HG02884 (cell line): ENCODE data around the gene CD274.
"Not testable (repeated sequence)": the region's sequence is repeated elsewhere in the genome, so short reads cannot be mapped to it uniquely, and the experiment has no call there.

Experiments used
- ATAC-seq: cut with Tn5 transposase; IDR thresholded peaks from one replicate; pipeline ENCODE4 v1.9.1; 2021; ENCODE audit warnings: mild to moderate bottlenecking, moderate library complexity; ENCODE audit not compliant: unreplicated experiment

The CD274 gene

GRCh38 chr9:5493679-5494511 lies 43.6 kb downstream of the CD274 start:
- ATAC-seq, result peak; percentile 81

- ATAC-seq, result not testable (repeated sequence)
Measured at GRCh38 chr9:5494765-5495164, 44.4 kb downstream of the CD274 start.

GRCh38 chr9:5499157-5499556 lies 48.8 kb downstream of the CD274 start:
- ATAC-seq, result no peak

GRCh38 chr9:5499889-5500398 lies 49.6 kb downstream of the CD274 start:
- ATAC-seq, result no peak

GRCh38 chr9:5500441-5501235 lies 50.3 kb downstream of the CD274 start:
- no peak for ATAC-seq

- ATAC-seq, result no peak
Measured at GRCh38 chr9:5502553-5502952, 52.2 kb downstream of the CD274 start.

GRCh38 chr9:5509573-5509972 lies 59.2 kb downstream of the CD274 start:
- no peak for ATAC-seq

- ATAC-seq, result peak; percentile 75
Measured at GRCh38 chr9:5510360-5510931, 60.1 kb downstream of the CD274 start, which contains the start of gene PDCD1LG2. PDCD1LG2 (plus strand) TSS chr9:5510531; CDS start chr9:5522547, 12,016 bp downstream.

- no peak for ATAC-seq
Measured at GRCh38 chr9:5510989-5511388, 60.6 kb downstream of the CD274 start.

GRCh38 chr9:5511476-5511875 lies 61.1 kb downstream of the CD274 start:
- ATAC-seq, result no peak

GRCh38 chr9:5511935-5512580 lies 61.7 kb downstream of the CD274 start:
- no peak for ATAC-seq

GRCh38 chr9:5512658-5513452 lies 62.5 kb downstream of the CD274 start:
- ATAC-seq, result no peak

- no peak for ATAC-seq
Measured at GRCh38 chr9:5513966-5514616, 63.7 kb downstream of the CD274 start.

- no peak for ATAC-seq
Measured at GRCh38 chr9:5514617-5515260, 64.4 kb downstream of the CD274 start.

- no peak for ATAC-seq
Measured at GRCh38 chr9:5515261-5515650, 64.9 kb downstream of the CD274 start.

GRCh38 chr9:5516453-5517220 lies 66.3 kb downstream of the CD274 start:
- ATAC-seq, result no peak

GRCh38 chr9:5518171-5518936 lies 68.0 kb downstream of the CD274 start:
- peak; percentile 76 for ATAC-seq

- ATAC-seq, result peak; percentile 23
Measured at GRCh38 chr9:5518937-5519319, 68.6 kb downstream of the CD274 start.
